A549 (cell line): ENCODE results near the gene PRKCE. TPM values are rescaled to one million over a fixed set of nuclear protein-coding genes. Genes with fewer than 3 reads are reported as not detected.

ENCODE experiments used
- ATAC-seq, 2 experiments: fragments of 200-7000 bp in 1 of 2; fragments of >200 bp in 1 of 2; cut with Nextera tagmentation in 1 of 2; cut with Tn5 transposase in 1 of 2; 3 replicates each; pipeline versions ENCODE4 v1.8.0 to v1.9.1; 2018 to 2020; ENCODE audit warnings: mild to moderate bottlenecking in 1 of 2, moderate library complexity in 1 of 2
- CTCF ChIA-PET: fragments of 300-600 bp; sonication (Branson Sonifier 250); formaldehyde crosslinking; extraction: SDS; loops from one replicate; lab custom pipeline; 2021; ENCODE audit warnings: antibody characterized with exemption, inconsistent platforms; lab: Yijun Ruan, JAX
- POLR2A ChIA-PET: fragments of 350-600 bp; formaldehyde crosslinking; extraction: SDS; loops from one replicate; lab custom pipeline; 2021; ENCODE audit warnings: antibody characterized with exemption, inconsistent platforms; lab: Yijun Ruan, JAX
- DNase-seq, 2 experiments: peaks; one replicate each; pipeline versions ENCODE4 v3.0.0 to v3.0.0-alpha.2; 2011 to 2016; ENCODE audit warnings: low read depth in 1 of 2, low spot score in 1 of 2
- FAIRE-seq: peaks from 2 replicates; lab custom pipeline; 2011; peaks lifted over from hg19 to GRCh38; lab: Jason Lieb, UNC
- H3K27ac ChIP-seq, 2 experiments: fragments of >200 bp; sonication (Bioruptor Twin); formaldehyde crosslinking; 3 replicates each; pipeline ENCODE4 v1.5.1; 2016 to 2017
- H3K4me1 ChIP-seq: fragments of >200 bp; sonication (Bioruptor Twin); formaldehyde crosslinking; 3 replicates; pipeline ENCODE4 v1.6.1; 2016
- H3K4me2 ChIP-seq: fragments of >200 bp; sonication (Bioruptor Twin); formaldehyde crosslinking; 3 replicates; pipeline ENCODE4 v1.6.1; 2016
- H3K4me3 ChIP-seq: fragments of >200 bp; sonication (Bioruptor Twin); formaldehyde crosslinking; 3 replicates; pipeline ENCODE4 v1.5.1; 2016
- H3K9me3 ChIP-seq: fragments of >200 bp; sonication (Bioruptor Twin); formaldehyde crosslinking; 3 replicates; pipeline ENCODE4 v1.6.1; 2016
- BCL3 ChIP-seq: fragments of >200 bp; sonication (Bioruptor Twin); formaldehyde crosslinking; IDR thresholded peaks from 3 replicates; pipeline ENCODE4 v1.6.1; 2016
- CBX2 ChIP-seq: fragments of 200-600 bp; sonication (generic); IDR thresholded peaks from 2 replicates; pipeline ENCODE4 v1.6.1; 2016; ENCODE audit warnings: low read depth, mild to moderate bottlenecking, borderline replicate concordance
- CBX8 ChIP-seq: fragments of 200-600 bp; sonication (generic); IDR thresholded peaks from 2 replicates; pipeline ENCODE4 v1.6.1; 2016
- CHD4 ChIP-seq: fragments of 200-600 bp; sonication (generic); IDR thresholded peaks from 2 replicates; pipeline ENCODE4 v1.6.1; 2016; ENCODE audit warnings: antibody characterized with exemption, mild to moderate bottlenecking, borderline replicate concordance
- CTCF ChIP-seq: fragments of >200 bp; sonication (Bioruptor Twin); formaldehyde crosslinking; IDR thresholded peaks from 3 replicates; pipeline ENCODE4 v1.5.1; 2016
- EP300 ChIP-seq, 2 experiments: fragments of >200 bp; sonication (Bioruptor Twin); formaldehyde crosslinking; IDR thresholded peaks; 2 replicates in 1 of 2; 3 replicates in 1 of 2; pipeline ENCODE4 v1.6.1; 2016 to 2017
- ESRRA ChIP-seq: fragments of 150-350 bp; IDR thresholded peaks from 2 replicates; pipeline ENCODE4 v1.6.1; 2014; ENCODE audit warnings: mild to moderate bottlenecking, low read length, borderline replicate concordance
- HEYL ChIP-seq: fragments of 250-450 bp; sonication (Bioruptor Pico); IDR thresholded peaks from 2 replicates; pipeline ENCODE4 v1.8.0; 2021; ENCODE audit warnings: mild to moderate bottlenecking, moderate library complexity
- JUN ChIP-seq, 2 experiments: fragments of >200 bp; sonication (Bioruptor Twin); formaldehyde crosslinking; IDR thresholded peaks; 2 replicates in 1 of 2; 3 replicates in 1 of 2; pipeline ENCODE4 v1.6.1; 2016 to 2017
- KDM1A ChIP-seq: fragments of 200-600 bp; sonication (generic); IDR thresholded peaks from 2 replicates; pipeline ENCODE4 v1.6.1; 2016; ENCODE audit warnings: low read depth, mild to moderate bottlenecking
- MAX ChIP-seq: IDR thresholded peaks from 2 replicates; pipeline ENCODE4 v1.6.1; 2012
- MYC ChIP-seq: IDR thresholded peaks from 2 replicates; pipeline ENCODE4 v1.6.1; 2012; ENCODE audit warnings: mild to moderate bottlenecking, inconsistent platforms, low read length, improper control_type of control experiment, borderline replicate concordance
- NFE2L2 ChIP-seq: fragments of 150-350 bp; conservative IDR thresholded peaks from 2 replicates; pipeline ENCODE4 v1.6.1; 2014; ENCODE audit warnings: low read length
- PHF8 ChIP-seq: fragments of 200-600 bp; sonication (generic); IDR thresholded peaks from 2 replicates; pipeline ENCODE4 v1.6.1; 2016; ENCODE audit warnings: low read depth, mild to moderate bottlenecking, antibody characterized with exemption, moderate library complexity, borderline replicate concordance
- POLR2AphosphoS2 ChIP-seq: conservative IDR thresholded peaks from 2 replicates; pipeline ENCODE4 v1.6.1; 2012; ENCODE audit warnings: low read length, improper control_type of control experiment, inconsistent platforms
- REST ChIP-seq: fragments of 200-600 bp; sonication (generic); IDR thresholded peaks from 2 replicates; pipeline ENCODE4 v1.6.1; 2016; ENCODE audit warnings: antibody characterized with exemption, mild to moderate bottlenecking, moderate library complexity
- RFX5 ChIP-seq: fragments of 450-650 bp; IDR thresholded peaks from 2 replicates; pipeline ENCODE4 v1.7.1; 2014; ENCODE audit warnings: antibody characterized with exemption, mild to moderate bottlenecking, moderate library complexity
- RNF2 ChIP-seq: fragments of 200-600 bp; sonication (generic); IDR thresholded peaks from 2 replicates; pipeline ENCODE4 v1.6.1; 2016; ENCODE audit warnings: low read depth, mild to moderate bottlenecking, antibody characterized with exemption, moderate library complexity, borderline replicate concordance
- TP53 ChIP-seq: fragments of 250-450 bp; sonication (Bioruptor Pico); IDR thresholded peaks from 2 replicates; pipeline ENCODE4 v1.5.0; 2021; ENCODE audit warnings: mild to moderate bottlenecking, moderate library complexity
- USF2 ChIP-seq: fragments of 450-650 bp; IDR thresholded peaks from 2 replicates; pipeline ENCODE4 v1.6.1; 2014; ENCODE audit warnings: antibody characterized with exemption
- ZFP36 ChIP-seq: fragments of 450-650 bp; IDR thresholded peaks from 2 replicates; pipeline ENCODE4 v1.6.1; 2014; ENCODE audit warnings: borderline replicate concordance; ENCODE audit not compliant: partially characterized antibody
- WGBS: methylation state at CpG from one replicate; pipeline ENCODE4 v1.1.6; 2017; ENCODE audit errors: missing lambda C conversion rate; 5-methylcytosine and 5-hydroxymethylcytosine counted together
- polyA plus RNA-seq, 4 experiments: library from polyadenylated mRNA; depleted of rRNA in 3 of 4; stranded (reverse); fragments of >200 nt; fragmentation: RNase III in 1 of 4; extraction: RNeasy Plus Mini Kit Qiagen cat#74134 plus additional on column Dnase treatment in 1 of 4; gene quantifications; 2 replicates in 3 of 4; 3 replicates in 1 of 4; pipeline ENCODE4 v1.2.3, GENCODE V29; 2011 to 2017

The PRKCE gene
- polyA plus RNA-seq, 2 of the 4 experiments (the other 2 are of a cell fraction), result 11.5 to 12.0 TPM

- TF ChIP-seq CTCF, result no peak
These were observed 367.5 kb downstream of the PRKCE start (continued) for GRCh38 chr2:46018773-46019591.

GRCh38 chr2:46020416-46020815, 368.9 kb downstream of the PRKCE start:
- TF ChIP-seq MYC (no peak), HEYL (CRISPR knock-in tag) (no peak), CBX2 (no peak), PHF8 (no peak), RNF2 (no peak)
- Histone ChIP-seq H3K4me3 (no peak overlapping the region), H3K4me1 (no peaks in the 10 kb centered on the region; the same call in 2 of the 3 replicates), H3K4me2 (no peak overlapping the region), H3K9me3 (no peaks in the 10 kb centered on the region), H3K27ac (no peak overlapping the region)
- no peak for FAIRE-seq
- 86% methylated on average over 2 of the region's 2 CpGs for WGBS
- no peak for ATAC-seq
- CTCF ChIA-PET, result interaction anchor here (1.1 to 5.5 kb wide), 9 partner anchors 10 to 630 kb away, joined by 3 to 40 read pairs (median 4); no protein-coding TSS in a partner anchor
- no peak for DNase-seq
- POLR2A ChIA-PET, result no interaction called here

GRCh38 chr2:46023165-46023854, 371.8 kb downstream of the PRKCE start:
- no peak for FAIRE-seq
- POLR2A ChIA-PET, result no interaction called here
- no peak for TF ChIP-seq MYC
- no peak for TF ChIP-seq REST
- no peak for TF ChIP-seq KDM1A
- TF ChIP-seq NFE2L2, result no peak
- TF ChIP-seq TP53 (CRISPR knock-in tag), result no peak
- TF ChIP-seq PHF8, result no peak
- no peak for TF ChIP-seq BCL3
- TF ChIP-seq ESRRA, result no peak
- no peak for TF ChIP-seq USF2
- TF ChIP-seq MAX, result no peak
- no peak for TF ChIP-seq JUN (IDR thresholded peaks at IDR 0.05)
- no peak for TF ChIP-seq ZFP36
- TF ChIP-seq RFX5, result no peak
- no peak for TF ChIP-seq EP300 (IDR thresholded peaks at IDR 0.05)
- no peak for TF ChIP-seq CHD4
- no peak for TF ChIP-seq POLR2AphosphoS2
- TF ChIP-seq CTCF, result no peak
- no peak for TF ChIP-seq CBX8
- no peak for TF ChIP-seq HEYL (CRISPR knock-in tag)

More at GRCh38 chr2:46023165-46023854, 371.8 kb downstream of the PRKCE start:
- Histone ChIP-seq H3K4me1 (no peaks in the 10 kb centered on the region), H3K4me2 (no peak overlapping the region), H3K27ac (no peak overlapping the region), H3K9me3 (no peaks in the 10 kb centered on the region), H3K4me3 (no peak overlapping the region)
- ATAC-seq (no peak), DNase-seq (no peak)
- CTCF ChIA-PET, result interaction anchor here (0.8 to 5.5 kb wide), 4 partner anchors 13 to 866 kb away, joined by 3 to 40 read pairs (median 4); no protein-coding TSS in a partner anchor
- WGBS, result 92% methylated on average over 3 of the region's 3 CpGs
